ENCODE measurements around the gene SH2B3.

- no peak for TF ChIP-seq CTCF (IDR thresholded peaks at IDR 0.05)
- no peak for TF ChIP-seq EZH2 (IDR thresholded peaks at IDR 0.05; ENCODE audit: borderline replicate concordance, insufficient read depth, low read depth, low read length, poor library complexity, severe bottlenecking)
Measured at GRCh38 chr12:111359231-111359913, 46.4 kb upstream of the SH2B3 start.
